OCI-LY3 (cell line): ENCODE data around the gene XCR1.

ENCODE experiments used
- H2AFZ ChIP-seq: fragments of 200-600, 300-600 bp; shearing (Covaris generic); 2 replicates; pipeline ENCODE4 v1.6.0; 2014; ENCODE audit warnings: antibody characterized with exemption, low read depth, low read length
- H3K27ac ChIP-seq: fragments of 200-600, 300-600 bp; sonication (generic); 2 replicates; pipeline ENCODE4 v1.5.1; 2014; ENCODE audit warnings: mild to moderate bottlenecking, low read length, moderate library complexity, mixed read lengths
- H3K27me3 ChIP-seq: fragments of 200-600, 300-600 bp; sonication (generic); 2 replicates; pipeline ENCODE4 v1.6.1; 2014; ENCODE audit warnings: low read depth, low read length, mixed read lengths
- H3K36me3 ChIP-seq: fragments of 200-600, 300-600 bp; sonication (generic); replicated peaks from 2 replicates; pipeline ENCODE3; 2014; ENCODE audit warnings: low read depth, low read length, mixed read lengths
- H3K4me1 ChIP-seq: fragments of 300-600, 200-600 bp; sonication (generic); 2 replicates; pipeline ENCODE4 v1.6.1; 2014; ENCODE audit warnings: low read length, mixed read lengths
- H3K4me2 ChIP-seq: fragments of 200-600, 300-600 bp; sonication (generic); 2 replicates; pipeline ENCODE4 v1.6.1; 2014; ENCODE audit warnings: low read length, mixed read lengths
- H3K4me3 ChIP-seq: fragments of 300-600, 200-600 bp; sonication (generic); 2 replicates; pipeline ENCODE4 v1.5.1; 2014; ENCODE audit warnings: antibody characterized with exemption, mild to moderate bottlenecking, low read length, moderate library complexity
- H3K79me2 ChIP-seq: fragments of 300-600, 200-600 bp; shearing (Covaris generic); 2 replicates; pipeline ENCODE4 v1.6.1; 2014; ENCODE audit warnings: mild to moderate bottlenecking, low read length, mixed read lengths
- H3K9ac ChIP-seq: fragments of 300-600, 200-600 bp; shearing (Covaris generic); 2 replicates; pipeline ENCODE4 v1.6.0; 2014; ENCODE audit warnings: mild to moderate bottlenecking, low read length, moderate library complexity
- H3K9me3 ChIP-seq: fragments of 200-600, 300-600 bp; shearing (Covaris generic); 2 replicates; pipeline ENCODE4 v1.6.1; 2014; ENCODE audit warnings: low read length, mixed read lengths; ENCODE audit not compliant: insufficient read depth
- H4K20me1 ChIP-seq: fragments of 200-600, 300-600 bp; sonication (generic); 2 replicates; pipeline ENCODE4 v1.6.1; 2016; ENCODE audit warnings: low read length, mixed read lengths; ENCODE audit not compliant: insufficient read depth
- EZH2phosphoT487 ChIP-seq: fragments of 200-600 bp; shearing (Covaris generic); IDR thresholded peaks from 2 replicates; pipeline ENCODE4 v1.6.1; 2018; ENCODE audit warnings: antibody characterized with exemption, mixed run types, low read depth
- TF ChIP-seq, protein P1 (sequence below): fragments of 200-600, 300-600 bp; sonication (generic); IDR thresholded peaks from 2 replicates; pipeline ENCODE4 v1.5.1; 2014; ENCODE audit warnings: antibody characterized with exemption, low read length, low read depth

Gene XCR1

DNA sequence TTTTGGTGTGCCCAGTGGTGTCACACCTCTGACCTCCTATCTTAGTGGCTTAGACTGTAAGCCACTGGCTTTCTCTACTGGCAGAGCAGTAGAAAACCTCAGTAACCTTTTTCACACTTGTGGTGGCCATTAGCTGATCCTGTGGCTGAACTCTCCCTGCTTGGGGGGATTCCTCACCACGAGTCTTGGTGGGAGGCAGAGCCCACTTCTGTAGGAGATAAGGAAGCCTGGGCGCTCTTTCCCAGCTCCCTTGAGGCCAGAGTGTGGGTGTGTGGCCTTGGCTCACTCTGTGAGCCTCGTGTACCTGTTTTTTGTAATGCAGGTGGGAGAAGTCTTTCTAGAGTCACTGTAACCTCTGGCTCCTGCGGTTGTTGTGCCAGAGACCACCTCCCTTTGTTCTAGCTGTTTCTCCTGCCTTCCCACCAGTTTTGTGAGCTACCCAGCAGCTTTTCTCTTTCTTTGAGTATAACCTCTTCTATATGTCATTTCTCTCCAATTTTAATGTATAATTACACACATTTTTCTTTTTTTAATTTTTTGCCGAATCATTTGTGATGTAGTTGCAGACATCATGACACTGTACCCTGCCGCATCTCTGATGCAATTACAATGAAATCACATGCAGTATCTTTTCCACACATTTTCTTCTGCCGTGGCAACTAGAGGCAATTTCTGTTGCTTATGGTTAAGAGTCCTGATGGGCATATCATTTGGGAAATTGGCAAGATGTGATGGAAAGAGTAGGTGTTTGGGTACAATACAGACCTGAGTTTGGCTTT is 13.8 kb downstream of the XCR1 start:
- H2AFZ ChIP-seq, result no peak overlapping the region
- no peak overlapping the region for H3K9ac ChIP-seq
- no peaks in the 10 kb centered on the region for H3K4me1 ChIP-seq
- no peak overlapping the region for H3K4me3 ChIP-seq
- H3K27ac ChIP-seq, result no peak overlapping the region
- no peak overlapping the region for H3K4me2 ChIP-seq
- H3K79me2 ChIP-seq, result no peaks in the 10 kb centered on the region
- TF ChIP-seq, protein P1, sequence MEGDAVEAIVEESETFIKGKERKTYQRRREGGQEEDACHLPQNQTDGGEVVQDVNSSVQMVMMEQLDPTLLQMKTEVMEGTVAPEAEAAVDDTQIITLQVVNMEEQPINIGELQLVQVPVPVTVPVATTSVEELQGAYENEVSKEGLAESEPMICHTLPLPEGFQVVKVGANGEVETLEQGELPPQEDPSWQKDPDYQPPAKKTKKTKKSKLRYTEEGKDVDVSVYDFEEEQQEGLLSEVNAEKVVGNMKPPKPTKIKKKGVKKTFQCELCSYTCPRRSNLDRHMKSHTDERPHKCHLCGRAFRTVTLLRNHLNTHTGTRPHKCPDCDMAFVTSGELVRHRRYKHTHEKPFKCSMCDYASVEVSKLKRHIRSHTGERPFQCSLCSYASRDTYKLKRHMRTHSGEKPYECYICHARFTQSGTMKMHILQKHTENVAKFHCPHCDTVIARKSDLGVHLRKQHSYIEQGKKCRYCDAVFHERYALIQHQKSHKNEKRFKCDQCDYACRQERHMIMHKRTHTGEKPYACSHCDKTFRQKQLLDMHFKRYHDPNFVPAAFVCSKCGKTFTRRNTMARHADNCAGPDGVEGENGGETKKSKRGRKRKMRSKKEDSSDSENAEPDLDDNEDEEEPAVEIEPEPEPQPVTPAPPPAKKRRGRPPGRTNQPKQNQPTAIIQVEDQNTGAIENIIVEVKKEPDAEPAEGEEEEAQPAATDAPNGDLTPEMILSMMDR, result no peak
- TF ChIP-seq EZH2phosphoT487, result no peak
- no peaks in the 10 kb centered on the region for H3K9me3 ChIP-seq
- H3K36me3 ChIP-seq, result no peaks in the 10 kb centered on the region
- H3K27me3 ChIP-seq, result no peaks in the 10 kb centered on the region; the same call in 1 of the 2 replicates
- H4K20me1 ChIP-seq, result no peaks in the 10 kb centered on the region

DNA sequence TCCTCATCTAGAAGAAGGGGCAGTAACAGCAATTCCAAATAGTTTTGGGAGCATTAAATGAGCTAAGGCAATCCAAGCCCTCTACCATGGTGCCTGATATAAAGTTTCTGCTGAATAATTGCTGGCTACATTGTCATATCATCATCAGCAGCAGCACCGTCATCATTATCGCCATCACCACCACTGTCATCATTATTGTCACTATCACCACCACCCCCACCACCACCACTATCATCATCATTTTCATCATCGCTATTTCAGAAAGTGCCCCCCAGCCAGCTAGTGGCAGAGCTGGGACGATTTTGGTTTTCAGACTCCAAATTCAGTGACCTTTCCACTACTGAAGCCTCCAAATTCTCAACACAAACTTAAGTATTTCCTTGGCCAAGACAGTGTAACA is 15.0 kb downstream of the XCR1 start:
- no peak overlapping the region for H2AFZ ChIP-seq
- H3K9ac ChIP-seq, result no peak overlapping the region
- TF ChIP-seq, protein P1, result no peak
- TF ChIP-seq EZH2phosphoT487, result no peak

DNA sequence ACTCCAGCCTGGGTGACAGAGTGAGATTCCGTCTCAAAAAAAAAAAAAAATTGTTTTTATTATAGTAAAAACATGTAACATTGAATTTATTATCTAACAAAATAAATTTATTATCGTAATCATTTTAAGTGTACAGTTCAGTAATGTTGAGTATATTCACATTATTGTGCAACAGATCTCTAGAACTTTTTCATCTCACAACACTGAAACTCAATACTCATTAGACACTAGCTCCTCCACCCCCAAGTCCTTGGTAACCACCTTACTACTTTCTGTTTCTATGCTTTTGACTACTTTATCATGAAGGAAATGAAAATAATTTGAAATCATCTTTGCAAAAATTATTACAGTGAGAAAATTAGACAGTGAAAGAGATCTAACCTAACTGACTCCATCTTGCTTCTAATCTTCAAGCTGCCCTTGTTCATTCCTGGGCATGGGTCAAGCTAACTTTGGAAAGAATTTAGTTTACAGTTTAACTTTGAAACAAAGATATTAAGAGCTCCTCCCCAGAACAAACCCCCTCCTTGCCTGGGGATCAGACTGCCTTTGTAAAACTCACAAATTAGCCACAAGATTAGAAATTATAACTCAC is 16.7 kb downstream of the XCR1 start:
- Histone ChIP-seq H3K27ac (no peak overlapping the region), H3K9ac (no peak overlapping the region), H4K20me1 (no peaks in the 10 kb centered on the region), H2AFZ (no peak overlapping the region), H3K79me2 (no peaks in the 10 kb centered on the region), H3K27me3 (no peaks in the 10 kb centered on the region; the same call in 1 of the 2 replicates), H3K4me2 (no peak overlapping the region), H3K36me3 (no peaks in the 10 kb centered on the region), H3K4me3 (no peak overlapping the region), H3K9me3 (no peaks in the 10 kb centered on the region), H3K4me1 (no peaks in the 10 kb centered on the region)
- TF ChIP-seq, protein P1, result no peak
- TF ChIP-seq EZH2phosphoT487, result no peak

More for the DNA sequence above, 15.0 kb downstream of the XCR1 start:
- H3K36me3 ChIP-seq, result no peaks in the 10 kb centered on the region
- H3K79me2 ChIP-seq, result no peaks in the 10 kb centered on the region
- no peak overlapping the region for H3K27ac ChIP-seq
- H3K4me2 ChIP-seq, result no peak overlapping the region
- H3K9me3 ChIP-seq, result no peaks in the 10 kb centered on the region
- no peaks in the 10 kb centered on the region for H4K20me1 ChIP-seq
- no peaks in the 10 kb centered on the region for H3K4me1 ChIP-seq
- H3K4me3 ChIP-seq, result no peak overlapping the region
- H3K27me3 ChIP-seq, result no peaks in the 10 kb centered on the region; the same call in 1 of the 2 replicates

DNA sequence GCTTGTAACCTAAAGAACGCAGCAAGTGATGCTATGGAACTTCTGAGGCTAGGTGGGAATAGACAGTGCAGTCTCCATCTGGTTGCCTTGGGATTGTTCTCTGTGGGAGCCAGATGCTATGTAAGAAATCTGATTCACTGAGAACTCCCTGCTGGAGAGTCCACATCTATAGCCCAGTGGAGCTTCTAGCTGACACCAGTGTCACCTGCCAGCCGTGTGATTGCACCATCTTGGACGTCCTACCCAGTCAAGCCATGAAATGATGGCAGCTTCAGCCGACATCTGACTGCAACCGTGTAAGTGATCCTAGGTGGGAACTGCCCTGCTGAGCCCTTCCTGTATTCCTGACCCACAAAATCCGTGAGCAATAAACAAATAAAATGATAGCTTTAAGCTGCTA is 19.2 kb downstream of the XCR1 start:
- Histone ChIP-seq H2AFZ (no peak overlapping the region), H3K27ac (no peak overlapping the region), H4K20me1 (no peaks in the 10 kb centered on the region), H3K4me2 (no peak overlapping the region), H3K36me3 (no peaks in the 10 kb centered on the region), H3K4me1 (no peaks in the 10 kb centered on the region), H3K27me3 (no peaks in the 10 kb centered on the region; the same call in 1 of the 2 replicates), H3K9ac (no peak overlapping the region), H3K9me3 (no peaks in the 10 kb centered on the region), H3K79me2 (no peaks in the 10 kb centered on the region), H3K4me3 (no peak overlapping the region)
- TF ChIP-seq EZH2phosphoT487, result no peak
- TF ChIP-seq, protein P1, result no peak
